ENCODE measurements around the gene KCNJ8. TPM values are rescaled to one million over a fixed set of nuclear protein-coding genes. Genes with fewer than 3 reads are reported as not detected.

Gene KCNJ8
- total RNA-seq, 1 donor from 2014 or later: 51.3 TPM

DNA sequence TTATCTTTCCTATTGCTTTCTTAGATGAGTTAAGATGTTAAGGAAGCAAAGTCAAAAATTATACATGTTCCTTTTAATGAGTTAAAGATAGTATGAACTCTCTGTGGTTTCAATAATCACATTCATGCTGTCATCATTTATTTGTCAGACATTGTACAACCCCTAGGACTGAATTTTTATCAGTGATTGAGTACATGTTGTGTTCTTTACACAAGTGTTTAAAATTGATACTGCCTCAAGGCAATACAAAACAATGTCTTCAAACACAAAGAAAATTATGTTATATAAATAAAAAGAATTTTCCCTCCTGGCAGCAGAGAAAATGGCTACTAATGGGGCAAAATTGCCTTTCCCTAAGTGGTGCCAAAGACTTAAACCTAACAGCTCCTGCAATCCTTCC lies 34.6 kb upstream of the KCNJ8 start:
- H3K4me1 ChIP-seq: peaks cover 16% of the 10 kb centered on the region
- H3K4me3 ChIP-seq: no peak overlapping the region
- no peaks in the 10 kb centered on the region for H3K27me3 ChIP-seq (ENCODE audit: low read depth)
- H3K27ac ChIP-seq (replicated peaks): peak overlapping the region; percentile 25
- intact Hi-C loops (cut with micrococcal nuclease): no loop called here
- no peak for DNase-seq
- no peaks in the 10 kb centered on the region for H3K9me3 ChIP-seq (replicated peaks)
- H3K36me3 ChIP-seq: peaks cover 58% of the 10 kb centered on the region
- no peak for TF ChIP-seq CTCF (IDR thresholded peaks at IDR 0.05; ENCODE audit: borderline replicate concordance)

DNA sequence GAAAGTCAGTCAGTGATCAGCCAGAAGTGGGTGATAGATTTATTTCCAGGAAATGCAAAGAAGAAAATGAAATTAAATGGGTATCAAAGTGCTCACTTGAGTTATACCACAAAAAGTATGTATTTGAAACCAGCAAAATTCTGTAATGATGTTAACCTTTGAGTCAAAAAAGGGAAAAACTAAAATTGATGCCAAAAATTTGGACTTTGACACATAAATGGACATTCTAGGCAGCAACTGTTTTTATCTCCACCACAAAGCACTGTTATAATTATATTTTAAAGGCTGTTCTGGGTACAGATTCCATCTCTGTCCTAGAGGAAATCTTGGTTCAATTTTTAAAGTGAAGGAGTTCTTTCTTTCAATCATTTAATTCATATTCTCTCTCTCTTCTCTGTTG lies 31.7 kb upstream of the KCNJ8 start:
- intact Hi-C loops (cut with micrococcal nuclease): no loop called here
- peaks cover 5% of the 10 kb centered on the region for H3K4me1 ChIP-seq
- H3K4me3 ChIP-seq: no peak overlapping the region
- TF ChIP-seq CTCF (IDR thresholded peaks at IDR 0.05; ENCODE audit: borderline replicate concordance): no peak
- no peak overlapping the region for H3K27ac ChIP-seq (replicated peaks)
- peaks cover 61% of the 10 kb centered on the region for H3K36me3 ChIP-seq
- no peak for DNase-seq
- H3K9me3 ChIP-seq (replicated peaks): no peaks in the 10 kb centered on the region
- H3K27me3 ChIP-seq (ENCODE audit: low read depth): no peaks in the 10 kb centered on the region

DNA sequence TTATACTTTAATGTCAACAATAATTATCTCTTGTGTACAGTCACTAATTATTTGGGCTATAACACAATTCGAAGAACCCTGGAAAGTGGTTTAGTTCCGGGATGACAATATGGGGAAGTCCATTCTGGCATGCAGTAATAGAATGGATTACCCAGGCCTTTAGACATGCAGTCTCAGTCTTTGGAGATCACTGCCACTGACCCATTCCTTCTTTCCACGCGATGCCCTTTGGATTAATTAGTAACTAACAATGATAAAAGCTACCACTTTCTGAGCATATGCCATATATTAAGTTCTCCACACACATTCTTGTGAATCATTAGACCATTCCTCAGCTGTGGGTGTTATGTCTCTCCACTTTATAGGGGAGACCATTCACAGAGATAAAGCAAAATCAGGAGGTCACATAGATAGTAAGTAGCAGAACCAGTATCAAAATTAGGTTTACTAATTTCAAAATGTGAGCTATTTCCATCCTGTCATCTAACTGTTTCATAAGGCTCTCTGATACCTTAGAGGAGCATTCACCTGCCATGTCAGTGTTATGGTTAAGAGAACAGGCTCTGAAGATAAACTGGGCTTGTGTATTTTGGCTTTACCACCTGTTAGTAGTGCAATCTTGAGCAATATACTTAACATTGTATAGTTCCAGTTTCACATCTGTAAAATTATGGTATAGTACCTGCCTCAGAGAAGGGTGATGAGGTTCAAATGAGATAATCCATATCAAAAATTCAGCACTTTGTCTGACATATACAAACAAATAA lies 27.2 kb upstream of the KCNJ8 start:
- Histone ChIP-seq H3K9me3 (replicated peaks) (peaks cover 3% of the 10 kb centered on the region), H3K27ac (replicated peaks) (no peak overlapping the region), H3K36me3 (peaks cover 41% of the 10 kb centered on the region), H3K4me1 (no peaks in the 10 kb centered on the region), H3K27me3 (ENCODE audit: low read depth) (no peaks in the 10 kb centered on the region), H3K4me3 (no peak overlapping the region)
- no peak for TF ChIP-seq CTCF (IDR thresholded peaks at IDR 0.05; ENCODE audit: borderline replicate concordance)
- DNase-seq: no peak
- intact Hi-C loops (cut with micrococcal nuclease): no loop called here

DNA sequence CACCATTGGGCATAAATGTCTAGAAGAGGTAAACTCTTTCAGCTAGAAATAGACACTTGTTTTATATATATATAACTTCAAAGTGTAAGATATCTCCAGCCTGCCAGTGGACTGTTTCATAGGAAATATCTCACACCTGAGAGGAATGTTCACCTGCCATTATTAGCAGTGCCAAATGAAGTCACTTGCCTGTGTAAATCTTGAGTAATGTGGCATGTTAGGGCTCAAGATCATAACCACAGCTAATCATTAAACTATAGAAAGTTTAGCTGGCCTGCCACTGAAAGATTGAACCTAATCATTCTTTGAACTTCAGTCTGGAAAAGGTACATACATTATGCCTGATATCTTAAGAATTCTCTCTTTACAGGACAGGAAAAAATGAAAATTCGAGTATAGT lies 25.5 kb upstream of the KCNJ8 start:
- no peaks in the 10 kb centered on the region for H3K27me3 ChIP-seq (ENCODE audit: low read depth)
- intact Hi-C loops (cut with micrococcal nuclease): no loop called here
- no peak overlapping the region for H3K27ac ChIP-seq (replicated peaks)
- DNase-seq: no peak
- H3K4me3 ChIP-seq: no peak overlapping the region
- H3K36me3 ChIP-seq: peaks cover 24% of the 10 kb centered on the region
- H3K9me3 ChIP-seq (replicated peaks): peaks cover 3% of the 10 kb centered on the region
- TF ChIP-seq CTCF (IDR thresholded peaks at IDR 0.05; ENCODE audit: borderline replicate concordance): no peak
- no peaks in the 10 kb centered on the region for H3K4me1 ChIP-seq

DNA sequence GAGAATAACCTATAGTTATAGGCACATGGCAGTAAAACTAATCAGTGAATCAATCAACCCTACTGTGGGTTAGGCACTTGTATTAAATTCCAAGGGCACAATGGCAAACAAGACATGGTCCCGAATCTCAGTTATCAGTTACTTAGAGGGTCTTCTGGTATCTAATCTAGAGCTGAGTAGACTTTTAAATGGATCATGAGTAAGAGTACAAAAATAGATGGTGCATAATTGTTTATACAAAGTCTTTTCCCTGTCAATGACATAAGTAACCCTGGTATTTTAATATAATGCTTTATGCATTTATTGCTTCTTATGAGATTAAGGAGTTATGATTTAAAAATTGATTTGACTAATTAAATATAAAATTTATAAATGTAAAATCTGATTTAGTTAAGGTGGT lies 23.0 kb upstream of the KCNJ8 start:
- intact Hi-C loops (cut with micrococcal nuclease): no loop called here
- no peak overlapping the region for H3K4me3 ChIP-seq
- no peak for DNase-seq
- H3K27ac ChIP-seq (replicated peaks): peak overlapping the region; percentile 17
- TF ChIP-seq CTCF (IDR thresholded peaks at IDR 0.05; ENCODE audit: borderline replicate concordance): no peak
- peaks cover 8% of the 10 kb centered on the region for H3K9me3 ChIP-seq (replicated peaks)
- H3K4me1 ChIP-seq: no peaks in the 10 kb centered on the region
- H3K27me3 ChIP-seq (ENCODE audit: low read depth): no peaks in the 10 kb centered on the region
- peaks cover 12% of the 10 kb centered on the region for H3K36me3 ChIP-seq
